NCI-H748 treated with DMSO at 0.1 percent for 48 hours (cell line): ENCODE data around the gene LYST.
"Not testable (repeated sequence)": the region's sequence is repeated elsewhere in the genome, so short reads cannot be mapped to it uniquely, and the experiment has no call there.

Source experiments
- DNase-seq: peaks from one replicate; lab custom pipeline; 2025; lab: John Stamatoyannopoulos, UW

LYST gene

GRCh38 chr1:235866205-235866912 is at the start of gene LYST:
TSS of gene LYST (minus strand) at chr1:235866906. CDS start at chr1:235830417, 36,489 bp downstream.
- DNase-seq: peak; percentile 16

- not testable (repeated sequence) for DNase-seq
These were observed 48.8 kb upstream of the LYST start for GRCh38 chr1:235915489-235915888.

GRCh38 chr1:235913311-235913710 is 46.6 kb upstream of the LYST start:
- DNase-seq: no peak

- DNase-seq: no peak
These were observed 45.2 kb upstream of the LYST start for GRCh38 chr1:235911876-235912275.

- no peak for DNase-seq
These were observed 44.6 kb upstream of the LYST start for GRCh38 chr1:235911300-235911662.

GRCh38 chr1:235910357-235911299 is 43.9 kb upstream of the LYST start:
- no peak for DNase-seq

- no peak for DNase-seq
These were observed 42.2 kb upstream of the LYST start for GRCh38 chr1:235908742-235909520.

- DNase-seq: no peak
These were observed 41.2 kb upstream of the LYST start for GRCh38 chr1:235907897-235908240.

GRCh38 chr1:235907187-235907896 is 40.6 kb upstream of the LYST start:
- no peak for DNase-seq

GRCh38 chr1:235906436-235906835 is 39.7 kb upstream of the LYST start:
- no peak for DNase-seq

GRCh38 chr1:235903809-235904208 is 37.1 kb upstream of the LYST start:
- not testable (repeated sequence) for DNase-seq

- DNase-seq: no peak
These were observed 36.2 kb upstream of the LYST start for GRCh38 chr1:235902677-235903542.

- no peak for DNase-seq
These were observed 34.8 kb upstream of the LYST start for GRCh38 chr1:235901461-235901860.

- no peak for DNase-seq
These were observed 31.4 kb upstream of the LYST start for GRCh38 chr1:235898126-235898525.

GRCh38 chr1:235893840-235894239 is 27.1 kb upstream of the LYST start:
- no peak for DNase-seq

GRCh38 chr1:235892734-235893413 is 26.2 kb upstream of the LYST start:
- DNase-seq: no peak

GRCh38 chr1:235892202-235892601 is 25.5 kb upstream of the LYST start:
- DNase-seq: no peak

- no peak for DNase-seq
These were observed 21.5 kb upstream of the LYST start for GRCh38 chr1:235888119-235888643.

- no peak for DNase-seq
These were observed 21.0 kb upstream of the LYST start for GRCh38 chr1:235887676-235888075.

GRCh38 chr1:235885655-235886262 is 19.1 kb upstream of the LYST start:
- DNase-seq: no peak
